Stimulated activated CD4-positive, alpha-beta T cell treated with anti-CD3 and anti-CD28 coated beads, Interleukin-15, amount 100 ng/mL, for 48 hours (primary cell): ENCODE measurements around the gene DIAPH1.
A peak's percentile ranks its signal among the peaks of the same experiment; 100 is the strongest.

Experiments
- DNase-seq, 2 donors: peaks; one replicate each; pipeline ENCODE4 v3.0.0-alpha.2; 2020; ENCODE audit warnings: low read depth in 2 of 2

The DIAPH1 gene

DNA sequence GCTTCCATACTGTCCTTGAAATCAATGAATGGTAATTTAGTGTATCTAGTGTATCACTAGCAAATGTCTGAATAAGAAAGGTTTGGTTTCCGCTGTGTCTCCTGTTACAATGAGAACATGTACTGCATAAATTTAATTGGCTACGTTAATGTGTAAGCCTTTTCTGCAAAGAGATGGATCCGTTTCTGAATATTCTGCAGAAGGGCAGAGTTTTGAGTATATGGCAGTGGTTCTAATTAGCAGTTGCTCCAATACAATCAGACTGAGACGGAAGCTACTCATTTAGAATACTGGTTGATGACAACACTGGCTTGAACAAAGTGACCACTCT is 134.5 kb downstream of the DIAPH1 start:
- no peak for DNase-seq

DNA sequence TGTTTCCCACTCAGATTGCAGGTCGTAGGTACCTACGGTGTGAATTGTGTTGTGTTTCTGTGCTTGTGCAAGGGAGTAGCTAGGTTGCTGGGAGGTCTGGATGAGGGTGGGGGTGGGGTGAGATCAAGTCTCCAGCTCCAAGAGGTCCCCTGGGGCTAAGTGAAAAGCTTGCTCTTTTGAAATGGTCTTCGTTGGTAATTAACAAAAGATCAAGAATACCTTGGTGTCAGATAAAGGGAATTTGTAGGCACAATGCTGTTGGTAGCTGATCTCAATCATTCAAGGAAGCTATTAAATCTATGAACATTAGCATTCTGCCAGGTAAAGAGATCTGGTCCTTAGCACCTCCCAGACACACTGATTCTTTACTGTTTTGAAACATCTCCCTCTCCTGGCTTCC is 134.9 kb downstream of the DIAPH1 start:
- DNase-seq: no peak

DNA sequence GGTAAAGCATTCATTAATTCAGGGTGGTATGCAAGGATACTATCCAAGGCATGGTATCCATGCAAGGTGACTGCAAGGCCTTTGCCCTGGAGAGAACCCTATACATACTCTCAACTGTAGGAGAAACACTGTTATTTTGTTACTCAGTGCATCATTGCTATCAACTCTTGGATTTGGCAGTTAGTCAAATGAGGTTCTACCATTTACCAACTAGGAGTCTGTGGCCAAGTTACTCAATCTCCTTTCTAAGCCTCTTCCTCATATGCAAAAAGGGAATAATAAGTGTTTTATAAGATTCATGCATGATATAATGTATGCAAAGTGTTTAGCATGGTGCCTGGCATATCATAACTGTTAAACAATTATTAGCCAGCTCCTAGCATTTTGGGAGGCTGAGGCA is 139.0 kb downstream of the DIAPH1 start:
- DNase-seq: no peak

DNA sequence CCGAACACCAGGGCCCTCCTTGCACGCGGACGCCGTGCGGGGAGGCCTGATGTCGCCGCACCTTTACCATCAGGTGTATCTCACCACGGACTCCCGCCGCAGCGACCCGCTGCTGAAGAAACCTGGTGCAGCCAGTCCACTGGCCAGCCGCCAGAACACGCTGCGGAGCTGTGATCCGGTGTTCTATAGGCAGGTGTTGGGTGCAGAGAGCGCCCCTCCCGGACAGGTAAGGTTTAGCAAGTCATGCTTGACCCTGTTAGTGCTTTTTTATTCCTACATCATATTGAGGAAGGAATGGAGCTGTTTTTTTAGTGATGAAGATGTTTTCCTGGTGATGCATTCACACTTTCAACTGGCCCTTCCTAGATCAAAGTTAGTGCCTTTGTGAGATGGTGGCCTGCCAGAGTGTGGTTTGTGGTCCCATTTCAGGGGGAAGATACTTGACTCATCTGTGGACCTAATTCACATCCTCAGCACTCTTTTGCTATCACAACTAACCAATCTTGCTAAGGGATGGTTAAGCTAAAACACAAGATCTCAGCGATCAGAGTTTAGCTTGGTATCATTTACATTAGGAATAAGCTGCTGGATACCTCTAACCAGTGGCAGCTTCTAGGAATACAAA is 140.4 kb downstream of the DIAPH1 start:
- no peak for DNase-seq

DNA sequence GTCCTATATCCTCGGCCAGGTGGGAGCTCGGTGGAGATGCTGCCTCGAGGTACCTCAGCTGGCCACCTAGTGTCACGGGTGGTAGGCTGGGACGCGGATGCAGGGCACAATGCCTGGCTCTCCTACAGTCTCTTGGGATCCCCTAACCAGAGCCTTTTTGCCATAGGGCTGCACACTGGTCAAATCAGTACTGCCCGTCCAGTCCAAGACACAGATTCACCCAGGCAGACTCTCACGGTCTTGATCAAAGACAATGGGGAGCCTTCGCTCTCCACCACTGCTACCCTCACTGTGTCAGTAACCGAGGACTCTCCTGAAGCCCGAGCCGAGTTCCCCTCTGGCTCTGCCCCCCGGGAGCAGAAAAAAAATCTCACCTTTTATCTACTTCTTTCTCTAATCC is 141.0 kb downstream of the DIAPH1 start:
- DNase-seq: no peak

DNA sequence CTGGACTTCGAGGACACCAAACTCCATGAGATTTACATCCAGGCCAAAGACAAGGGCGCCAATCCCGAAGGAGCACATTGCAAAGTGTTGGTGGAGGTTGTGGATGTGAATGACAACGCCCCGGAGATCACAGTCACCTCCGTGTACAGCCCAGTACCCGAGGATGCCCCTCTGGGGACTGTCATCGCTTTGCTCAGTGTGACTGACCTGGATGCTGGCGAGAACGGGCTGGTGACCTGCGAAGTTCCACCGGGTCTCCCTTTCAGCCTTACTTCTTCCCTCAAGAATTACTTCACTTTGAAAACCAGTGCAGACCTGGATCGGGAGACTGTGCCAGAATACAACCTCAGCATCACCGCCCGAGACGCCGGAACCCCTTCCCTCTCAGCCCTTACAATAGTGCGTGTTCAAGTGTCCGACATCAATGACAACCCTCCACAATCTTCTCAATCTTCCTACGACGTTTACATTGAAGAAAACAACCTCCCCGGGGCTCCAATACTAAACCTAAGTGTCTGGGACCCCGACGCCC is 141.7 kb downstream of the DIAPH1 start:
- DNase-seq: no peak

DNA sequence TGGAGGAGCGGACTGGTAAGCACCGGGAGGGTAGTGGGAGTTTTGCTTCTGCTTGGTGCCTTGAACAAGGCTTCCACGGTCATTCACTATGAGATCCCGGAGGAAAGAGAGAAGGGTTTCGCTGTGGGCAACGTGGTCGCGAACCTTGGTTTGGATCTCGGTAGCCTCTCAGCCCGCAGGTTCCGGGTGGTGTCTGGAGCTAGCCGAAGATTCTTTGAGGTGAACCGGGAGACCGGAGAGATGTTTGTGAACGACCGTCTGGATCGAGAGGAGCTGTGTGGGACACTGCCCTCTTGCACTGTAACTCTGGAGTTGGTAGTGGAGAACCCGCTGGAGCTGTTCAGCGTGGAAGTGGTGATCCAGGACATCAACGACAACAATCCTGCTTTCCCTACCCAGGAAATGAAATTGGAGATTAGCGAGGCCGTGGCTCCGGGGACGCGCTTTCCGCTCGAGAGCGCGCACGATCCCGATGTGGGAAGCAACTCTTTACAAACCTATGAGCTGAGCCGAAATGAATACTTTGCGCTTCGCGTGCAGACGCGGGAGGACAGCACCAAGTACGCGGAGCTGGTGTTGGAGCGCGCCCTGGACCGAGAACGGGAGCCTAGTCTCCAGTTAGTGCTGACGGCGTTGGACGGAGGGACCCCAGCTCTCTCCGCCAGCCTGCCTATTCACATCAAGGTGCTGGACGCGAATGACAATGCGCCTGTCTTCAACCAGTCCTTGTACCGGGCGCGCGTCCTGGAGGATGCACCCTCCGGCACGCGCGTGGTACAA is 142.5 kb downstream of the DIAPH1 start:
- DNase-seq: no peak

DNA sequence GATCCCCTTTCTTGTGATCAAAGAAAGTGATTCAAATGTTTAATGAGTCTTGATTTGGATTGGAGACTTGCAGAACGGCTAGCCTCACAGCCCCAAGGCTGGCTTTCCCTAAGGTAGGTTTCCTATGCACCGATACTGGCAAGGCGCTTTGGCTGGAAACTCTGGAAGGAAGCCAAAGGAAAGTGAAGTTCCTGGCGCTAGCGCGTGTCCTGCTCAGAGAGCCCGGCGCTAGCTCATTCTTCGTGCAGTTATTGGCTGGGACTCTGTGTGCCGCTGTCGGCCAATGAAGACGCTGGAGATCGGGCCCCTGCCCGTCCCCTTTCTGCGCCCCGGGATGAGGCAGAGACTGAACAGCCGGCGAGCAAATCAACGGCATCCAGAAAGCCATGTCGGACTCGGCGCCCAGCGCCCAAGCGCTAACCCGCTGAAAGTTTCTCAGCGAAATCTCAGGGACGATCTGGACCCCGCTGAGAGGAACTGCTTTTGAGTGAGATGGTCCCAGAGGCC is 143.1 kb downstream of the DIAPH1 start, which contains the start of gene PCDHGC3:
Gene PCDHGC3 (plus strand): TSS at position 342 of the 507 bp plus-strand sequence. CDS start 151 bp downstream, at position 493.
- peak; percentile 38 to 45 for DNase-seq

DNA sequence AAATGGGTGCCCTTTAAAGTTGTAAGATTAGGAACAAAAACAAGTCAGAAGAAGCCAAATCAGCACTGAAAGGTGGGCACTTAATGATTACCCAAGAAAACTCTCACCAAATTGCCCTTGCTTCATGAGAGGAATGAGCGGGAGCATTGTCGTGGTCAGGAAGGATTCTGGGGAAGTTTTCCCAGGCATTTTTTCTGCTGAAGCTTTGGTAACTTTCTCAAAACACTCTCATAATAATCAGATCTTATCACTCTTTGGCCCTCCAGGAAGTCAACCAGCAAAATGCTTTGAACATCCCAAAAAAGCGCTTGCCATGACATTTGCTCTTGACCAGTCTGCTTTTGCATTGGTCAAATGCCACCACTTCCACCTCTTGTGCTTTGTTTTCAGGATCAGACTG is 153.4 kb downstream of the DIAPH1 start:
- no peak for DNase-seq
